Mesenteric fat pad (tissue), 1 donor: Measurements from ENCODE around the gene SPOCK1. TPM values are rescaled to one million over a fixed set of nuclear protein-coding genes. Genes with fewer than 3 reads are reported as not detected.

Experiments used
- DNase-seq: peaks from one replicate; pipeline ENCODE4 v3.0.0-alpha.2; 2020; ENCODE audit warnings: low spot score
- total RNA-seq: library from RNA; stranded (reverse); fragmentation: NEBNext Ultra II Directional; extraction: Animal tissue kit (Norgen Biotek cat#: 25700); gene quantifications from one replicate; pipeline ENCODE4 v1.2.1, GENCODE V29; 2021
- donor health status: DM: yes; HTN: yes; CAD: no.

The SPOCK1 gene
- total RNA-seq, 1 donor from 2014 or later, result 59.8 TPM

DNA sequence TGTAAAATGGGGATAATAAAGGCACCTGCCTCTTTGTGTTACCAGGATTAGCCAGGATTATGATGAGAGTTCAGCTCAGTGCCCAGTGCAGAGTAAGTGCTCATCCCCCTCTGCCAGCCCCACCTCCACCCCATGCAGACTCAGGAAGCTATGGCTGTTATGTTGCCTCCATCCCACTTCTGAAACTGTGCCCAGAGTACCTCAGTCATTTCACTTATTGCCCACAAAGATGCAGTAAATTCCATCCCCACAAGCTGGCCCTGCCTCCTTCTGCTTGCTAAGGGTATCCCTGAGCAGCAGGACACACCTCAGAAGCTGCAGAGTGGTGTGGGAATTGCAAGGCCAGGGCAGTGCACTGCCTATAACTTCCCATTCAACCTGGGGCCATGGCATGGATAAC lies 415.1 kb downstream of the SPOCK1 start:
- DNase-seq, result no peak

- DNase-seq, result no peak
Measured at GRCh38 chr5:137082951-137083350, 416.2 kb downstream of the SPOCK1 start.

DNA sequence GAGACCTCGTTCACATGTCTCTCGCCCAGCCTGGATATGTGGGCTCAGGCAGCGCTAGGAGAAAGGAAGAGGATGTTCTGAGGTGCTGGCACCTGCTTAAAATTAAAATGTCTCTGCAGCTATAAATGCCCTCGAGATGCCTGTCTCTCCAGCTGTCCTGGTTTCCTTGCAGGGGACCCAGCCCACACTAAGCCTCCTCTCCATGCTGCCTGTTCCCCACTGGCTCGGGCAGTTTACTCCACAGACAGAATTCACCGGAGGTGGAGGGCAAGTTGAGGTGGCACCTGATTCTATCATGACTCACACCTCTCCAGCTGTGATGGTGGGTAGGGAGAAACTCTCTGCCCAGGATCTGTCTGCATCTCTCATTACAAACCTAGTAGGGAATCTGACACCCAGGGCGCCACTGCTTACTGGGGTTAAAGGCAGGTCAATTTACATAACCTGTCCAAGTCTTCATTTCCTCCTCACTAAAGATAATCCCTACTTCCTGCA lies 420.9 kb downstream of the SPOCK1 start:
- no peak for DNase-seq

- no peak for DNase-seq
Measured at GRCh38 chr5:137075163-137075970, 423.8 kb downstream of the SPOCK1 start.

DNA sequence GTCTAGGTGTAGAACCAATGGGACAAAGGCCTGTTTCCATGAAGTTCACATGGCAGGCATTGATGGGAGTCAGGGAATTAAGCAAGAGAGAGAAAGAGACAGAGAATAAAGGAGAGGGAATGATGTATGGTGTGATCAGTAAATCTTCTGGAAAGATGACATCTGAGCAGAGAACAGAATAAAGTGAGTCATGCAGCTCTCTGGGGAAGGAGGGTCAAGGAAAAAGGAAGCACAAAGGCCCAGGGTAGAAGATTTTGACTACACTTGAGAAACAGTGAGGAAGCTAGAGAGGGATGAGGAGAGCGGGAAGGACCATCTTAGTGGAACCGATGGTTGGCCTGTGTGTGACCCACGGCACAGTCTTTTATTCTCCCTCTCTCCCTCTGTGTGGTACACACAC lies 425.9 kb downstream of the SPOCK1 start:
- no peak for DNase-seq

- no peak for DNase-seq
Measured at GRCh38 chr5:137072361-137073115, 426.6 kb downstream of the SPOCK1 start.

DNA sequence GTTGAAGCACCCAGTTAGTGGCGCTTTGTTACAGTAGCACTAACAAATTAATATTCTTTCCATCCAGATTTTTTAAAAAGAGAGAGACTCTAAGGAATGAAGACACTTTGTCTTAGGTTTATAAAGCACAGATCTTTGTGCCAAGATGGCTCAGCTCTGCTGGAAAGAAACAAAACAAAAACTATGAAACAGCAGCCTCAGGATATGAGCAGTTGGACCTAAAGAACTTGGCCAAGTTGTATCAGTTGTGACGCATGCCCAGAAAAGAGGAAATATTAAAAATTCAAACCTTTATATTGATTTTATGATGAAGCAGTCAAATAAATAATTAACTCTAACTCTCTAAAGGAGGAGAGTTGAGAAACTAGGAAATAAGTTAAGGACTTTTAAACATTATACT lies 427.2 kb downstream of the SPOCK1 start:
- no peak for DNase-seq

GRCh38 chr5:137071526-137071925 lies 427.6 kb downstream of the SPOCK1 start:
- DNase-seq, result no peak

DNA sequence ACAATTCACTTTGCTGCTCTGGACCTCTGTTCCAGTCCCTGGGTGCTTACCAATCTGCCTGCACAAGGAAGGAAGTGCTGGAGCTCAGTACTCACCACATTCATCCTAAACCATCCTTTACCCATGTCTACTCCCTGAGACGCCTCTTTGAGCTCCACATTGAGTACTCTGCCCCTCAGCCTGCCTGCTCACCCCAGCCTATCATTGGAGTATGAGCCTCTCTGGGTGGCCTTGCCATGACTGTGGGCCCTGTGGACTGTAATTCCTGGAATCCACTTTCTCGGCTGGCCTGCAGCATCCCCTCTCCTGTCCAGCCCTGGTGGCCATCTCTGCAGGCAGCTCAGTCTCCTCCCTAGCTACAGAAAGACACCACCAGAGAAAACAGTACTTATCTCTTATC lies 428.6 kb downstream of the SPOCK1 start:
- no peak for DNase-seq

DNA sequence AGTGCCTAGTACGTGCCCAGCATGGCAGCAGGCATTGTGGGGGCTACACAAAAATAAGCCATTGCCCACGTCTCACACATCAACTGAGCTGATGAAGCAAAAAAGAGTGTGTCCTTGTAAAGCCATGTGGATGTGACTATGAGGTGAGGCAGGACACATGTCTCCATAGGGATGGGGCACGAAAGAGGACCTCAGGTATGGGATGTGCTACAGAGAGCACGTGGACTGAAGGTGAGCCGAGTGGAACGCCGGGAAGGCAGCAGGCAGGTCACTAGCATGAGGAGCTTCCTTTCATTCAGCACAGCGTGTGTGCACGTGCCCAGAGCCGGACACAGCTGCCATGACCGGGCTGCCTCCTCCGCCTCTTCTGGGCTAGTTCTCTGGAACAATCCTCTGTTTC lies 429.8 kb downstream of the SPOCK1 start:
- no peak for DNase-seq

DNA sequence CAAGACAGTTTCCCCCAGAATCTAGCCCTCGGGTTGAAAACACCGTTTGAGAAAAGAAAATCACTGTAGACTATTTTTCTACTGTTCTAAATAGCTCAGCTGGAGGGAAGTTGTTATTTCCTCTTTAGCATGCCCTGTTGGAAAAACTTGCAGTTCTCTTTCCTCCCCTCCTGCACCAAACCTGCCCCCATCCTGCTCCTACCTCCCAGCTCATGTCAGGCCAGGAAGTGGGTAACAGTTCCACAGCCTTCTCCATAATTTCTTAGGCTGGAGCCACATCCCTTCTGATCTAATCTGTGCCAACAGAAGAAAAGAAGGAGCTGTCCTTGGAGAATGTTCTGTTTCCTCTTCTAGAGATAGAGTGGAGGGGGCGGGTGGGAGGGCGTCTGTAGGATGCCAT lies 437.7 kb downstream of the SPOCK1 start:
- no peak for DNase-seq

DNA sequence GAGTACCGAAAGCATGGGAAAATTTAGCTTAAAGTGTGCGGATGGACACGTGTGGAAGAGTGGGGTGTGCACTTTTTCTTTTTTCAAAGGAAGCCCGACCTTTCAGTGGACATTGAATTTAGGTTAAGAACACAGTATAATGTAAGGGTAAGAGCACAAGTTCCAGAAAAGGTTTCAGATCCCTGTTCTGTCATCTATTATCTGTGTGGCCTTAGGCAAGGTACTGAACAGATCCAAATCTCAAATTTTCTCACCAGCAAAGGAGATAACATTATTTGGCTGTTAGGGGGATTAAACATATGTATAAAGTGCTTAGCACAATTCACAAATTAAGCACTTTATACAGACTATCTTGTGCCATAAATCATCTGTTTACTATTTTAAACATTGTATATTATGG lies 441.0 kb downstream of the SPOCK1 start:
- DNase-seq, result no peak

- no peak for DNase-seq
Measured at GRCh38 chr5:137056676-137057075, 442.4 kb downstream of the SPOCK1 start.

GRCh38 chr5:137055271-137055872 lies 443.8 kb downstream of the SPOCK1 start:
- DNase-seq, result no peak

- no peak for DNase-seq
Measured at GRCh38 chr5:137054792-137055191, 444.3 kb downstream of the SPOCK1 start.

DNA sequence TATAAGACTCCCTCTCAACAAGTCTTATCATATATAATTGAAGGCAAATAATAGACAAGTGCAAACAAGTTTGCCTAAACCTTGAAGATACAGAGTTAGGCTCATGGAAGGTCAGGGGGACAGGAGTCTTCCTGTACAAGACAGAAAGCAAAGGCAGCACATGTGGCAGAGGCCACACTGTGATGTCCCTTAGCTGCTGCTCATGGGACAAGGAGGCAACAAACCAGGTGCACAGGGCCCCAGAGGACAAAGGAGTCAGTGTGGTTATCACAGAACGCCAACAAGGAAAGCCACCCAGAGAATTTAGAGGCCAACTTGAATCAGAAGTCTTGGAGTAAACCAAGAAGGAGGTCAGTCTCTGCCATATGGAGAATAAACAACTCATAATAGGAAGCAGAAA lies 444.8 kb downstream of the SPOCK1 start:
- no peak for DNase-seq

DNA sequence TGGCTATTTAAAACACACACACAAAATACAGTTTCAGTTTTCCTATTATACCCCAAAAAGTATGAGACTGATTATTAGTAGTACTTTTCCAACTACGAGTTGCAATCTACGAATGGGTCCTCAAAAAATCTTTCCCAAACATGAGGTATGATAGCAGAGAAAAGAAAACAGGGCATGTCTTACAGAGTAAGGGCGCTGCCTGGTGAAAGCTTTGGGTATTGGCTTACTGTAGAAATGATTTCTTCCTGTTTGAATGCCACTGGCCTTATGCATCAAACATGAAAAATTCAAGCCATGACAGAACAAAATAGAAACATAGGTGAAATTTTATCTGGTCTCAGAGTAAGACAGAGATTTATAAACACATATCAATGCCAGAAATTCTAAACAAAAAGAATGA lies 448.0 kb downstream of the SPOCK1 start:
- no peak for DNase-seq

- DNase-seq, result no peak
Measured at GRCh38 chr5:137040641-137041340, 458.3 kb downstream of the SPOCK1 start.

GRCh38 chr5:137040024-137040423 lies 459.1 kb downstream of the SPOCK1 start:
- no peak for DNase-seq

DNA sequence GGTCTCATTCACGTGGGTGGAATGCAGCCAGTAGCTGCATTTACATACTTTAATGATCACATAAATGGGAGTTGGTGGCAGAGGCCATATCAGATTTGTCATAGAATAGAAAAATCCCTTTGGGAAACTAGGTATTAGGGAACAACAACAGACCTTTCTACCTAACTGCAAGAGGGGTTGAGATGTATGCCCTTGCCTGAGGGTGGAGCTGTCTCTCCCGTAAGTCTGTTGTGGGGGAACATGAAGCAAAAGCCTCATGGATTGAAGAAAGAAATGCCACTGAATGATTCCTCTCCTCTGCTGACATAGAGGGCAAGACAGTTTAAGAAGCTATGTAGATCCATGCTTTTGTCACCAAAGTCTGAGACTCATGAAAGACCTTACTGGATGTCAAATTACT lies 461.3 kb downstream of the SPOCK1 start:
- DNase-seq, result no peak

DNA sequence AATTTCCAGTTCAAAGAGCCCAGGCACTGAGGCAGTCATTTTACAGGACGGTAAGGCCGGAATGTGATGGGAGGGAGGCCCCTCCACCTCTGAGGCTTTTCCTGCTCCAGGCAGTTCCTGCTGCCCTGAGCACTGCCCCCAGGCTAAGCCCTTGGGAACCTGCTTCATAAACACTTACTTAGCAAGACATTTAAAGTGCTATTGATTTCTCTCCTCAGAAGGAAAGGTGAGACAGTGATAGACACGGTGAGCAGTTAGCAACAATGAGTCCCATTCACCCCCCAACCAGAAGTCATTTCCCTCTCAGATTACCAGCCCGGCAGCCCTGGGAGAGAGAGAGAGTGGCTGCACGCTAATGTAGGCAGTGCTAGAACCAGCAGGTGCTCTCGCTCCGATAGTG lies 462.5 kb downstream of the SPOCK1 start:
- DNase-seq, result no peak

DNA sequence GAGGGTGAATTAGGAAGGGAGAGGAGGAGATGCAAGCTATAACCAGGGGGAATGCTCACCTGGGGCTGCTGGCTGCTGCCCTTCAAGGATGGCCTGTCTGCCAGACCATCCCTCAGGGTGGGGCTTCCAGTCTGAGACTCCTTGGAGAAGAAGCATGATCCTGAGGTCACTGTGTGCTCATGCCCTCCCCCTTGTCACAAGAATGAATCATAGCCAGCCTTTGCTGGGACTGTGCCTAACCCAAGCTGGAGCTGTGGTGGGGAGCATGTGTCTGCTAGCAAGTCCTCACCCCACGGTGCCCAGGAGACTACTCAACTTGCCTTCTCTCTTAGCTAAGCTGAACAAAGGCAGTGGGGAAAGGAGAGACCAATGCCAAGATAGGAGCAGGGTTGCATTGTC lies 463.6 kb downstream of the SPOCK1 start:
- no peak for DNase-seq
